ENCODE measurements around the gene FGF14. TPM values are rescaled to one million over a fixed set of nuclear protein-coding genes. Genes with fewer than 3 reads are reported as not detected.

FGF14 gene
- total and polyA plus RNA-seq, 2 donors, result 0.20 to 4.5 TPM

DNA sequence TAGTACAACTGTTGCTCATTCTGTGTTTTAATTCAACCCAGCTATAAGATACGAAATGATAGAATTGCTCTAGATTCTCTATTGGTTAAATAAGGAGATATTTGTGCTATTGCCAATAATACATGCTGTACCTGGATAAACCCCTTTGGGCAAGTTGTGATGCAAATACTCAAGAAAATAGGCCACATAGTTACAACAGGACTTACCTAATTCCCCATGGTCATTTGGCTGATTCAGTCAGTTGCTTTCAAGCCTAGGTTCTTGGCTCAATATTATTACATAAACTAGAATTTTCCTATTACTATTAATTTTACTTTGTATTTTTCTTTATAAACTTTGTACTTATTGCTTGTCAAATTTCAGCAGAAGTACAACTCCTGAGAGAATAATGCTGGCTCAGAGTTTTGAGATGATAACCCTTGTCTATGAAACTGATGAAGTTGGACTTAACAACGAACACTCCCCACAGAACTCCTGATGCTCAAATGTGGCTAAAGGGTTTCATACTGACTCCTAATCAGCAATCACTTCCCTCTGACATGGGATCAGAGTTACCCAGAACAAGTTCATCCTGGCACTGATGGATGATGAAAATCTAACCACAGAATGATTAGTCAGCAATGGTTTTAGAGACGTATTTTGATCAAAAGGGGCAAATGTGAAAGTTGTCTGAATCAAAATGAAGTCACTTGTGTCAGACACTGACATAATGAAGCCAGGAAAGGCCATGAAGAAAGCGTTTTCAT is 728.3 kb downstream of the FGF14 start:
- no peak overlapping the region for H3K27ac ChIP-seq (ENCODE audit: low read depth)
- H3K4me3 ChIP-seq (ENCODE audit: low read depth, low read length), result no peak overlapping the region
- 64% methylated on average over 4 of the region's 4 CpGs for WGBS
- no peaks in the 10 kb centered on the region for H3K36me3 ChIP-seq (ENCODE audit: insufficient read depth)
- H3K4me1 ChIP-seq (ENCODE audit: insufficient read depth), result no peaks in the 10 kb centered on the region
- no peak for DNase-seq (ENCODE audit: extremely low spot score)

DNA sequence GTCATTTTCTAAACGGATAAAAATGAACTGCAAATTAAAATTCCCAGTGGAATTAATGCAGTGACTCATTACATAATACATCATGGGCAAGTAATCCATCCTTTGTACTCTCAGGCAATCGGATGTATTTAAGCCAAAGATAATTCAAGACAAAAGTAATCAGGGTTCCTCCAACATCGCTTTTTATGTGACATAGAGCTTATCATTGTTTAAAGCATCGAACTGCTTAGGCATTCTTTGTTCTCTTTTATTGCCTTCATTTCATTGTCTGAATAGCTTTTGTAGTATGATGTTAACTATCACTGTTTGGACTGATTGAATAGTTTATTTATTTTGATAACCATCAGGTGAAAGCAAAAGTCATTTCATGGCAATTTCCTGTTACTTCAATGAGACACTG is 740.0 kb downstream of the FGF14 start:
- DNase-seq (ENCODE audit: extremely low spot score), result no peak
- Histone ChIP-seq H3K36me3 (ENCODE audit: insufficient read depth) (no peaks in the 10 kb centered on the region), H3K27ac (ENCODE audit: low read depth) (no peak overlapping the region), H3K4me3 (ENCODE audit: low read depth, low read length) (no peak overlapping the region), H3K4me1 (ENCODE audit: insufficient read depth) (no peaks in the 10 kb centered on the region)
- WGBS, result 30% methylated on average over 4 of the region's 4 CpGs

Small RNA genes within 50 kb of the gene (small RNA-seq; reads per million reads assigned to genes)
- gene MIR2681 (0.09 reads per million), gene MIR4705 (not detected), gene RNU1-24P (not detected), gene RNY1P2 (not detected), gene RPL39P29 (not detected)

Other genes with a start within 250 kb of the FGF14 start
- gene TPP2, start 194.9 kb upstream of the FGF14 start, total RNA-seq, result 76.1 TPM
- 22.1 TPM for gene TPP2, start 194.9 kb upstream of the FGF14 start, polyA plus RNA-seq

Measured in urinary bladder (tissue), 4 donors.